Globus pallidus (tissue), 1 donor: ENCODE measurements around the gene TMEM163.
A peak's percentile ranks its signal among the peaks of the same experiment; 100 is the strongest.
"Not testable (repeated sequence)": the region's sequence is repeated elsewhere in the genome, so short reads cannot be mapped to it uniquely, and the experiment has no call there.

Experiments used
- DNase-seq: peaks from one replicate; pipeline ENCODE4 v3.0.0-alpha.2; 2015; ENCODE audit warnings: low spot score

The TMEM163 gene

GRCh38 chr2:134718817-134719814 is at the start of gene TMEM163:
TSS of gene TMEM163 (minus strand) at chr2:134719000.
- DNase-seq = no peak

GRCh38 chr2:134766583-134766982 is 47.8 kb upstream of the TMEM163 start:
- no peak for DNase-seq

- DNase-seq = no peak
These were observed 47.2 kb upstream of the TMEM163 start for GRCh38 chr2:134765987-134766386.

- DNase-seq = no peak
These were observed 45.4 kb upstream of the TMEM163 start for GRCh38 chr2:134764164-134764563.

GRCh38 chr2:134763164-134763710 is 44.4 kb upstream of the TMEM163 start:
- no peak for DNase-seq

- DNase-seq = no peak
These were observed 43.7 kb upstream of the TMEM163 start for GRCh38 chr2:134762508-134762907.

GRCh38 chr2:134760385-134760784 is 41.6 kb upstream of the TMEM163 start:
- DNase-seq = no peak

GRCh38 chr2:134758633-134759032 is 39.8 kb upstream of the TMEM163 start:
- DNase-seq = peak; percentile 20

- DNase-seq = not testable (repeated sequence)
These were observed 33.2 kb upstream of the TMEM163 start for GRCh38 chr2:134751981-134752380.

- no peak for DNase-seq
These were observed 26.7 kb upstream of the TMEM163 start for GRCh38 chr2:134745546-134745945.

- DNase-seq = no peak
These were observed 26.2 kb upstream of the TMEM163 start for GRCh38 chr2:134745023-134745422.

- peak; percentile 35 for DNase-seq
These were observed 21.1 kb upstream of the TMEM163 start for GRCh38 chr2:134739879-134740301.

GRCh38 chr2:134739236-134739878 is 20.6 kb upstream of the TMEM163 start:
- no peak for DNase-seq

GRCh38 chr2:134738141-134738870 is 19.5 kb upstream of the TMEM163 start:
- DNase-seq = no peak

GRCh38 chr2:134737671-134738070 is 18.9 kb upstream of the TMEM163 start:
- DNase-seq = no peak

- DNase-seq = no peak
These were observed 17.5 kb upstream of the TMEM163 start for GRCh38 chr2:134736167-134736880.

- no peak for DNase-seq
These were observed 9.4 kb upstream of the TMEM163 start for GRCh38 chr2:134728163-134728562.

GRCh38 chr2:134727385-134727784 is 8.6 kb upstream of the TMEM163 start:
- no peak for DNase-seq

- no peak for DNase-seq
These were observed 7.8 kb upstream of the TMEM163 start for GRCh38 chr2:134726645-134727044.

- DNase-seq = no peak
These were observed 7.1 kb upstream of the TMEM163 start for GRCh38 chr2:134725876-134726275.

- DNase-seq = no peak
These were observed 5.5 kb upstream of the TMEM163 start for GRCh38 chr2:134724341-134724740.
